Ovary (tissue), 9 donors: ENCODE measurements around the gene PRKD1. TPM values are rescaled to one million over a fixed set of nuclear protein-coding genes. Genes with fewer than 3 reads are reported as not detected.

Experiments used
- DNase-seq, 5 donors: peaks; one replicate each; pipeline ENCODE4 v3.0.0-alpha.2; 2019 to 2020
- H3K27ac ChIP-seq, 2 donors: fragments of 200-600 bp; one replicate each; pipeline versions ENCODE4 v1.5.1 to v1.8.0; 2019 to 2022
- H3K27me3 ChIP-seq: fragments of 200-600 bp; one replicate; pipeline ENCODE4 v1.8.0; 2022
- H3K36me3 ChIP-seq: fragments of 200-600 bp; sonication (generic); one replicate; pipeline ENCODE4 v1.5.1; 2019
- H3K4me1 ChIP-seq: one replicate; pipeline ENCODE4 v1.8.1; 2013; ENCODE audit warnings: mild to moderate bottlenecking, moderate library complexity; ENCODE audit not compliant: insufficient read depth
- H3K4me3 ChIP-seq: fragments of 200-600 bp; sonication (generic); one replicate; pipeline ENCODE4 v1.5.1; 2017
- H3K9me3 ChIP-seq, 2 donors: fragments of 200-600 bp in 1 of 2; sonication (generic) in 1 of 2; one replicate each; pipeline versions ENCODE4 v1.5.1 to v1.8.1; 2013 to 2019; ENCODE audit warnings: mild to moderate bottlenecking in 1 of 2, moderate library complexity in 1 of 2
- CTCF ChIP-seq, 3 donors: fragments of 450-650 bp in 2 of 3; fragments of 200-600 bp in 1 of 3; IDR thresholded peaks; one replicate each; pipeline versions ENCODE4 v1.5.1 to v1.8.0; 2016 to 2022; ENCODE audit warnings: antibody characterized with exemption in 3 of 3, mild to moderate bottlenecking in 1 of 3
- EP300 ChIP-seq: sonication (generic); formaldehyde crosslinking; IDR thresholded peaks from one replicate; pipeline ENCODE4 v1.6.1; 2017; ENCODE audit warnings: antibody characterized with exemption
- POLR2A ChIP-seq: fragments of 450-650 bp; IDR thresholded peaks from one replicate; pipeline ENCODE4 v1.6.1; 2017; ENCODE audit warnings: antibody characterized with exemption, mild to moderate bottlenecking, moderate library complexity
- WGBS, 3 donors: extraction: QIAGEN DNeasy Blood & Tissue Kit in 1 of 3; methylation state at CpG; one replicate each; pipeline versions ENCODE4 v1.1.5 to v1.1.7; 2013 to 2017; 5-methylcytosine and 5-hydroxymethylcytosine counted together
- intact Hi-C, 4 donors: fragments of 100-400 bp; cut with DNase I; formaldehyde crosslinking; loops; one replicate each; pipeline versions ENCODE4 v1.11.0 to v1.15.1; 2022 to 2023
- polyA plus RNA-seq, 2 donors: library from polyadenylated mRNA; stranded (reverse); fragments of 200-250 nt in 1 of 2; fragments of 350-450 nt in 1 of 2; fragmentation: Illumina TruSeq in 1 of 2; extraction: RNeasy Lipid Tissue Mini Kit (QIAGEN cat#74804) in 1 of 2; gene quantifications; one replicate each; pipeline ENCODE4 v1.2.3, GENCODE V29; 2013 to 2014
- total RNA-seq, 7 donors: library from RNA; depleted of rRNA in 2 of 7; stranded (reverse); fragments of >200 nt in 2 of 7; fragmentation: NEBNext Ultra II Directional in 3 of 7; extraction: Animal tissue kit (Norgen Biotek cat#: 25700) in 3 of 7; gene quantifications; one replicate each; pipeline versions ENCODE4 v1.1.0 to v1.2.4, GENCODE V29; 2016 to 2023
- donor health status: DM: no; HTN: no; CAD: no; lungs with moderate emphysema.
- donor health status: DM: no; HTN: no; CAD: no.
- donor health status: Bipolar disorder and iron deficiency.
- donor health status: DM: yes; HTN: yes; CAD: no.
- donor health status: DM: no; HTN: no; CAD: no.
- donor health status: DM: yes; HTN: yes; CAD: no.

PRKD1 gene
- total and polyA plus RNA-seq, 9 donors: 7.7 to 39.9 (median 21.6) TPM

GRCh38 chr14:29757188-29757680, 170.4 kb downstream of the PRKD1 start:
- Histone ChIP-seq H3K4me1 (peaks cover 2% of the 10 kb centered on the region), H3K27me3 (no peaks in the 10 kb centered on the region), H3K4me3 (no peak overlapping the region), H3K36me3 (no peaks in the 10 kb centered on the region), H3K9me3 (no peaks in the 10 kb centered on the region), H3K27ac (no peak overlapping the region)
- TF ChIP-seq EP300 (no peak), POLR2A (no peak), CTCF (IDR thresholded peaks at IDR 0.05) (no peak)
- intact Hi-C loops: no loop called here
- DNase-seq: no peak
- 97 to 100% (median 98%) methylated on average over 1 of the region's 1 CpG for WGBS, 3 donors

GRCh38 chr14:29756019-29756385, 171.6 kb downstream of the PRKD1 start:
- Histone ChIP-seq H3K27me3 (no peaks in the 10 kb centered on the region), H3K9me3 (no peaks in the 10 kb centered on the region), H3K36me3 (no peaks in the 10 kb centered on the region), H3K27ac (no peak overlapping the region), H3K4me1 (peaks cover 2% of the 10 kb centered on the region), H3K4me3 (no peak overlapping the region)
- no peak for DNase-seq
- TF ChIP-seq POLR2A (no peak), EP300 (no peak), CTCF (IDR thresholded peaks at IDR 0.05) (no peak)
- intact Hi-C loops: no loop called here
- WGBS, 3 donors: 96 to 100% (median 97%) methylated on average over 1 of the region's 1 CpG

- intact Hi-C loops: no loop called here
- no peak for DNase-seq
- 30 to 35% (median 30%) methylated on average over 4 of the region's 4 CpGs for WGBS, 3 donors
- H3K36me3 ChIP-seq: no peaks in the 10 kb centered on the region
- H3K27me3 ChIP-seq: no peaks in the 10 kb centered on the region
- no peak overlapping the region for H3K4me3 ChIP-seq
- peaks cover 2% of the 10 kb centered on the region for H3K4me1 ChIP-seq
- no peaks in the 10 kb centered on the region for H3K9me3 ChIP-seq
- TF ChIP-seq EP300: no peak
- TF ChIP-seq POLR2A: no peak
- TF ChIP-seq CTCF (IDR thresholded peaks at IDR 0.05): no peak
- no peak overlapping the region for H3K27ac ChIP-seq
These were observed 172.2 kb downstream of the PRKD1 start for GRCh38 chr14:29755311-29756018.

- 34 to 99% (median 38%) methylated on average over 1 of the region's 1 CpG for WGBS, 3 donors
- H3K36me3 ChIP-seq: no peaks in the 10 kb centered on the region
- H3K27ac ChIP-seq: no peak overlapping the region
- no peak for DNase-seq
- peaks cover 2% of the 10 kb centered on the region for H3K4me1 ChIP-seq
- no peak for TF ChIP-seq CTCF (IDR thresholded peaks at IDR 0.05)
- TF ChIP-seq EP300: no peak
- no peak for TF ChIP-seq POLR2A
- H3K4me3 ChIP-seq: no peak overlapping the region
- intact Hi-C loops: no loop called here
- H3K27me3 ChIP-seq: no peaks in the 10 kb centered on the region
- no peaks in the 10 kb centered on the region for H3K9me3 ChIP-seq
These were observed 173.5 kb downstream of the PRKD1 start for GRCh38 chr14:29754134-29754533.
